Esophagus squamous epithelium (tissue), 4 donors: ENCODE measurements around the gene MNAT1.

ENCODE experiments used
- CTCF ChIP-seq, 6 experiments: fragments of 450-650 bp in 4 of 6; fragments of 200-600 bp in 2 of 6; sonication (generic) in 2 of 6; IDR thresholded peaks; one replicate each; pipeline ENCODE4 v1.5.1; 2016 to 2019; ENCODE audit warnings: antibody characterized with exemption in 6 of 6, mild to moderate bottlenecking in 4 of 6, moderate library complexity in 4 of 6
- POLR2A ChIP-seq, 4 donors: fragments of 450-650 bp; IDR thresholded peaks; one replicate each; pipeline ENCODE4 v1.6.1; 2017; ENCODE audit warnings: antibody characterized with exemption in 4 of 4, mild to moderate bottlenecking in 4 of 4, moderate library complexity in 3 of 4

GRCh38 chr14:60805841-60806430 is 71.4 kb downstream of the MNAT1 start:
- TF ChIP-seq CTCF (IDR thresholded peaks at IDR 0.05) = no peak
- TF ChIP-seq POLR2A (IDR thresholded peaks at IDR 0.05) = no peak
